GM18909 (cell line): ENCODE measurements around the gene FBN2.

ENCODE experiments used
- ATAC-seq: cut with Tn5 transposase; IDR thresholded peaks from one replicate; pipeline ENCODE4 v1.9.1; 2021; ENCODE audit warnings: mild to moderate bottlenecking; ENCODE audit not compliant: unreplicated experiment, poor library complexity

Gene FBN2

DNA sequence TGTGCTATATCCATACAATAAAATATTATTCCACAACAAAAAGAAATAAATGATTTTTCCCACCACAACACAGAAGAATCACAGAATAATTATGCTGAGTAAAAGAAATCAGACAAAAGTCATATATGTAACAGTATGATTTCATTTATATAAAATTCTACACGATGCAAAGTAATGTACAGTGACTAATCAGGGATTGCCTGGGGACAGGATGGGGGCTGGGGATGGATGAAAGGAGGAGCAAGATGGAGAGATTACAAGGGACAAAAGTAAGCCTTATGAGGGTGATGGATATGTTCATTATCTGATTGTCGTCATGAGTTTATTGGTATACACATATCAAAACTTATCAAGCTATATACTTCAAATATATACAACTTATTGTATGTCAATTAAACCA is 154.0 kb downstream of the FBN2 start:
- no peak for ATAC-seq

DNA sequence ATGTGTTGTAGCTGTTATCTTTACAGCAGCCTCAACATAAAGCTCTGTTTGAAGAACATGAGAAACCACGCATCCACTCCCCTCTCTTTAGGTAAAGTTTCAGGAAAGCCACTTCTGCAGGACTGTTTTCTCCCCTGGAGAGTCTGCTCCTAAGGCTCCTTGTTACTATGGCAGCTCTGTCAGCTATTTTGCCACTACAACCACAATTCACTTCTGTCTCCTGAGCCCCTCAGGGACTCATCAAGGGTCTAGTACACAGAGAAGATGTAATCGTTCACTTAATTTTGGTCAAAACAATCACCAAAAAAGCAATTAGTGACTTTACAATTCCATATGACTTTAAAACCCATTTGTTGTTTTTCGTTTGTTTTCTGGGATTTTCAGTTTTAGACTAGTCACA is 157.7 kb downstream of the FBN2 start:
- no peak for ATAC-seq

DNA sequence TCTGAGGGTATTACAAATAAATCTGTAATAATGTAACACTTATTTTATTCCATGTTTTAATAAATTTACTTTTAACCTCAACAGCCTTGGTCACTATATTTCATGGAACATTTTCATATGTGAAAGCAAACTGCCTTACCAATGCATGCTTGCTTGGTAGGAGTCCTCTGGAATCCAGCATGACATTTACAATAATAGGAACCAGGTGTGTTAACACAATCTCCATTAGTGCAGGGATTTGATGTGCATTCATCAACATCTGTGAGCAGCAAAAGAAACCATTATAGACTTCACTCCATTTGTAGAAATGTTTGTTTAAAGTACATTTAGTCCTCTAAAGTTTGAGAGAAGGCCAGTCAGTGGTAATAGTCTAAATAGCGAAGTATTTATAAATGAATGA is 159.4 kb downstream of the FBN2 start:
- no peak for ATAC-seq

DNA sequence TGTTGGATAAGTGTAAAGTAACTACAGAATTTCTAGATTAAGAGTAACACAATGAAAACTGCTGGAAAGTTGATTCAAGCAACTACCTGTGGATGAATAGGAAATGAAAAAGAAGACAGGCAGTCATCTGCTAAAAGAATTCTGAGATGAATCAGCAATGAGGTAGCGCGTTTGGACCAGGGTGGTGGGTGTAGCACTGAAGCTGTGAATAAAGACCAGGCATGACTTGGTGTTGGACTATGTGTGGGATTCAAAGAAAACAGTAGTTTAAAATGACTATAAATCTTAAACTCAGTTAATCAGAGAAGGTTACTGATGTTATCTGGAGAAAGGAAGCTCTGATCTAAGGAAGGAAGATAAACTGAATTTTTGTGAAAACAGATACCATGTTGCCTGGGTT is 159.8 kb downstream of the FBN2 start:
- no peak for ATAC-seq

DNA sequence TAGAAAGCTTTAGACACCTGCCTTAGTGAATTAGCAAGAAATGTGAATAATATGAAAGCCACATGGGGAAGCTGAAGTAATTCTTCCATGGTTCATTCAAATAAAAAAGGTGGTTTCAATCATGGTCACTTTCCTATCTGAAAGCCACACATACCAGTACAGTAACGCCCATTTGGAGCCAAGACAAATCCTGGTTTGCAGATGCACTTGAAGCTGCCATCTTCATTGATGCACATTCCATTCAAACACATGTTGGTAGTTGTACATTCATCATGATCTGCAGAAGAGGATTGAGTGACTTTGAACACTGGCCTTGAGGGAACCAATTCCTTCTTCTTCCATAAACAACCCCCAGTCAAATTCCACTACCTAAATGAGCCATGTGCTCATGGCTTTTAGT is 161.5 kb downstream of the FBN2 start:
- ATAC-seq = no peak

DNA sequence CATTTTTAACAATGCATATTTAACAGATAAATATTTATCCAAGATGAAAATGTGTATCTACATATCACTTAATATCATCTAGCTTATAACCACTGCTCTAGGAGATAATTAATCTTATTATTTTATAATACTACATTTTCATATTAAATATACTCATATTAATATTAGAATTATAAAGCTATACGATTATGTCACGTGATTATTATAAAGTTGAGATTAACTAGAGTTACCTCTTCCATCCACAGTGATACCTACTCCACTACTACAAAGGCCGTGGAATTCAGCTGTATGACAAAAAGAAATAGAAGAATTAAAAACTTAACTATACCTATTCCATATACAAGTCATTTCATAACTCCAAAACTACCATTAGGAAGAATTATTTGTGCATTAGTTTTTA is 171.9 kb downstream of the FBN2 start:
- no peak for ATAC-seq

DNA sequence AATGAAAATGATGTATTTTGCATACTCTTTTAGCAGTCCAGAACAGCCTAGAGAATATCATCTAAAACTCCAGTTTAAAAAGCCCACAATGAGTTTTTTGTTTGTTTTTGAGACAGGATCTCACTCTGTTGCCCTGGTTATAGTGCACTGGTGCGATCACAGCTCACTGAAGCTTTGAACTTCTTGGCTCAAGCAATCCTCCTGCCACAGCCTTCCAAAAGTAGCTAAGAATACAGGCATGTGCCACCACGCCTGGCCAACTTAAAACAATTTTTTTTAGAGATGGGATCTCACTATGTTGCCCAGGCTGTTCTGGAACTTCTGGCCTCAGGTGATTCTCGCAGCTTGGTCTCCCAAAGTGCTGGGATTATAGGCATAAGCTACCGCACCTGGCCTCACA is 175.7 kb downstream of the FBN2 start:
- no peak for ATAC-seq

DNA sequence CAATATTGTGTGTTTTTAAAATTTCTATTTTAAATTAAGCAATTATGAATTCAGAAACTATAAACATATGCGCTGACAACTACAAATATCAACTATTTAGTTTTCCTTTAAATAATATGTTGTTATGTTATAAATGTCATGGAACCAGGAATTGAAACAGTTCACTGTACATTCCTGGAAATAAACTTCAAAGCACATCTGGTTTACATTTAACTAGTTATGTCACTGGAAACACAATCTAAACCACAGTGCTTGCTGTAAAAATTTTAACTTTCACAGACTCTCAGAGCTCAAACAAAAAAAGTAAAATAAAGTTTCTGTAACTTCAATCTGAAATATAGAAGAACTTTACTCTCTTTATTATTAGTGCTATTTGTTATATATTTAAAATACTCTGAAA is 179.2 kb downstream of the FBN2 start:
- no peak for ATAC-seq

DNA sequence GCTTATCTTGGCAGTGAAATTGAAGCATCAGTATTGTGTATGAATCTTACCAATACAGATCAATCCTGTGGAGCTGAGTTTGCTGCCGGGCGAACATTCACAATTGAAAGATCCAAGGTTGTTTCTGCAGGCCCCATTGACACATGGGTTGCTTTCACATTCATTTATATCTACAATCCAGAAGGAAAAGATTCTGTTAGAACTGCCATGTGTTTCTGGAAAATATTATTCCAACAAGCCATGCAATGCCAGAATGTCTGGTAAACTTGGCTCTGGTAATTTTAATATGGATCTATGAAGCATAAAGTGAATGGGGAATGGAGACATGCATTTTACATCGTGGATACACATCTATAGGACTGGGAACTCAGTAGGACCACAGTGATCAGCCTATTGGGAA is 180.8 kb downstream of the FBN2 start:
- no peak for ATAC-seq

DNA sequence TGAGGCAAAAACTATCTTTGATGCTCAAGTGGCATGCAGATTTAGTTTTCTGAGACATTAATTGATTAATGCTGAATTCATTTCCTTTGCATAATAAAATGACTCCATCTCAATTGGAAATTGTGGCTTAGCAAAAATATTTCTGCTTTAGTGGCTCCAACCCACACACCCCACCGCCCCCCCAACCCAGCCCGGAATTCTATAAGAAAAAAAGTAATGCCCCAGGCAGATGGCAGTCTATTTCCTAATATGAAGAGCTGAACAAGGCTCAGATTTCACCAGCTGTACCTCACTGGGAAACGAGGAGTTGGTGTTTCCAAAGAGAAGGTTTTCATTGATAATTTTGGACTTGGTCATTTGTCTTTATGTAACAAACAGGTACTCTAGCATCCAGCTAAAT is 182.1 kb downstream of the FBN2 start:
- ATAC-seq = no peak

DNA sequence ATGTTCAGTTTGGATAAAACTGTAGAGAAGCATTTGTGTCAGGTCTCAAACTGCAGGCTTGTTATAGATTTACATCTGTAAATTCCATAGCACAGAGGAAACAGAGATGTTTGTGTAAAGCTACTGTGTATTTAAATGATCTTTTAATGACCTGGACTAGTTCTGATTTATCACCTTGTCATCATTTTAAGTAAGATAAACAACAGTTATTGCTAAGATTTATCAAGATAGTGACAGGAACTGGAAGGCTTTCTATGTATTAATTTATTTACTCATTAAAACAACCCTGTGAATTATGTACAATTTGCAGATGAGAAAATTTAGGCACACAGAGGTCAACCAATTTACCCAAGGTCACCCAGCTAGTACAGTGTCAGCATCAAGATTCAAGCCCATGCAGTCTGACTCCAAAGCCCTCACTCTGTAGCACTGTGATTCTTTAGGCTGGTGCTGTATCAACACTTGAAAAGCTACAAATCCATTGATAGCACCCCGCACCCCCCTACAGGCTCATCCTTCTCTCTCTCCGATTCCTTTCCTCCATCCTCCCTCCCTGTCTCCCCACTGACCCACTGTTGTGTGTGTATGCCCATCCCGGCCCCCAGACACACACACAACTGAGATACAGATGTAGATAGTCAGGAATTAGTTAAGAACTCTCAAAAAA is 184.5 kb downstream of the FBN2 start:
- ATAC-seq = no peak

DNA sequence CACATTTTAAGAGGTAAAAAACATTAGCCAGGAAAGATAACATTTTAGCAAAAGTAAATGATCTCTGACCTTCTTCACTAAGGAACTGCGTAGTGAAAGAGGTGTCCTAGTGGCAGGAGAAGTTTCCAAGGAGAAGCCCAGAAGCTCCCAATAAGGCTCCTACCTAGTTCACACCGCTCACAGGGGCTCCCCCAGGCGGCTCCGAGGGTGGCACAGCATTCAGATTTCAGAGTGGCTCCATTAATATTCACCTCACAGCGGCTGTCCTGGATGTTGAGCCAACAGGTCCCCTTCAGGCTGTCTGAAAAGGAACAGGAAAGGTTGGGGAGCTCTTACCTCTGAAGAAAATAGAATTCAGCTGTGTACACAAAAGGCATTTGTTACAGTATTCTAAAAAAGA is 187.3 kb downstream of the FBN2 start:
- no peak for ATAC-seq

DNA sequence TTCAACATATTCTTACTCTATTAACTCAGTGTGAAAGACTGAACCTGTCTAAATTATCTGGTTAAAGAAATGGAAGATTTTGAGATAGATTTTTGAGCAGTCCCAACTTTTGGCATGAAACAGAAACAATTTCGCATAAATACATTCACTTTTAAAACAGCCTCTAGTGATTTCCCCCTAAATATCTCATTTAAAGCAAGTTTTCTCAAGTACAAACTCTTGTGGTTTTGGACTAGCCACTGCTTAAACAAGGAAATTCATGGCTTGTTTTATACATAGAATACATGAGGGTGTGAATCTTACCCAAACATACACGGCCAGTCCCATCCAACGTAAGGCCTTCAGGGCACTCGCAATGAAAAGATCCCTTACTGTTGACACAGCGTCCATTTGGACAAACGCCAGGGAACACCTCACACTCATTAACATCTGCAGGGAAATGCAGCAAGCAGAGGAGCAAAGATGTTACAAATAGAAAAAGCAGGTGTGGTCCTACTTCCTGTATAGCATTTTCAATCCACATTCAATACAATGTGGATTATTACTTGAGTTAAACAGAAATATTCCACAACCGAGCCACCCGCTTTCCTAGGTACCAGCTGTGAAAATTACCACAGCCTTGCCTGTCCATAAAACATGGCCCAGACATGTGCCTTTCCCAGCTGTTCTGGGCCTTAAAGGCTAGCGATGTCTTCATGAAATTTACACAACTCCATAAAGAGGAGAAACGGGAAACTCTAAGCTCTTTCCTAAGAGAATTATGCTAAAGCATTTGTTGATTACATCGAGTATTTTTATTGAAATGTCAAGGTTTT is 188.8 kb downstream of the FBN2 start:
- no peak for ATAC-seq

DNA sequence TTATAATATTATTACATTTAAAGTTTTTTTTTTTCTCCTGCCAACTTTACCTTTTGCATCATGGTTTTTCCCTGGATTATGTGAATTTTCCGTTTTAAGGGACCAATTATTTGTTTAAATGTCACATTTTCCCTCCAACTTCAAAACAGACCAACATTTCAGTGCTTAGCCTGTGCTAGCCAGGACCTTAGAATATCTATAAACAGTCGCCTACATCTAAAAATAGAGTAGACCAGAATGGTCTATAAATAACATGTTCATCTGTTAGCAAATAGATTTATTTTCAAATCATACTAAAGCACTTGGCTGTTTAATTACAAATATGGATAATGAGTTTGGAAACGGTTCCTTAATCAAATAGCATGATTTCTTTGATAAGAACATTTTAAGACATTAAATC is 192.0 kb downstream of the FBN2 start:
- no peak for ATAC-seq

DNA sequence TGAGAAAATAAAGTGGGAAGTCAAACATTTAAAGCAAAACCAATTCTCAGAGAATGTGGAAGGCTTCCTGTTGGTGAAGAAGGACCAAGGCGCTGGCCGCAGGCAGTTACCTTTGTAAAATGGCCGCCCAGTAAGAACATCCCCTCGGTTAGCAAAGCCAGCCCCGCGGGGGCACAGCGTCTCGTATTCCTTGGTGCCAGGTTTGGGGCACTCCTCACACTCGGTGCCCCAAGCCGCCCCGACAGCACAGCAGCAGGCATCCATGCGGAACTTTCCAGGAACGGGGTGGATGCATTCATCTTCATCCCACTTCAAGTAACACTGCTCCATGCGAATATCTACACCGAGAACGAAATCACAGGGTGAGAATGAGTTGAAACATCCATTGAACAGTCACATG is 192.8 kb downstream of the FBN2 start:
- no peak for ATAC-seq

DNA sequence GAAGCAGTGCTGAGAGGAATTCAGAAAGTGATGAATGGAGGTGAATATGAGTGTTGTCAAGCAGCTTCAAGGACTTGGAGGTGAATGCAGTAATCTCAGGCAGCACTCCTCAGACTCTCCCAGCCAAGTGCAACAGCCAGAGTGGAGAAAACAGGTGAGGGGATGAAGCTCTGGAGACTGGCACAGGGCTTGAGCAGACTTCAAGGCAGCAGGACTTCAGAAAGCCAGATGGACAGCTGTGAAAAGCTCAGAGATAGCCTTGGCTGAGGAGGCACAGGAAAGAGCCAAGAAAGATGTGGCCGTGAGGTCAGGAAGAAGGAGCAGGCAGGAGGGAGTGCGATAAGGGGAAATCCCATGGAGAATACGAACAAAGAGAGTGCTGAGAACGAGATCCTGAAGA is 194.9 kb downstream of the FBN2 start:
- ATAC-seq = no peak

DNA sequence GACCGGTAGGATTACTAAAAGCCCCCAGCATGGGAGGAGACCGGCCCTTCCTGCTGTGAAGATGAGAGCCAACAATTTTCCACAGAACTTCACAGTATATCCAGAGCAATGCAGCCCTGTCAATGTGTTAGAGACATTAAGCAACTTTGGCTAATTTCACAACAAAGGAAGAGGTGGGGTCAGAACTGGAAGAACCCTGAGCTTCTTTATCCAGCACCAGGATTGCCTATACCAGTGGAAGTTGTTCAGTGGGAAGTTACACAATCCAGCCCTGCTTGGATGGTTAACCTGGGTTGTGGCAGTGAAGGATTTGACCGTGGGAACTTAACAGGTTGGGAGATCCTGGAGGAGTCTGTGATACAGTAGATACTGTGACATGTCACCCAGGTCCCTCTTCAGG is 197.0 kb downstream of the FBN2 start:
- ATAC-seq = no peak

DNA sequence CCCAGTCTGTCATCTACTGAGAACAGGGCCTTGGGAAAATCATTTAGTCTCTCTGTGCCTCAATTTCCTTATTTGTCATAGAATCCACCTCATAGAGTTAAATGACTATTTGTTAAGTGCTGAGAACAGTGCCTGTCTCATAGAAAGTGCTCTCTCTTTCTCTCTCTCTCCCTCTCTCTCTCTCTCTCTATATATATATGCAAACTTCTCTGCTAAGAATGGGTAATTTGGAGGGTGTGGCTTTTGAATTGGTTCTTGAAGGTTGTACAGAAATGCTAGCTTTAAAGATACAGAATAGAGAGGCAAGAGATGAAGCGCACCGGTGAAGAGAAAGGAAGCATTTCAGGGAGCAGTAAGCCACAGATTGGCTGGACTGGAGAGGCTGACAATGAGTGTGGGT is 197.4 kb downstream of the FBN2 start:
- no peak for ATAC-seq

DNA sequence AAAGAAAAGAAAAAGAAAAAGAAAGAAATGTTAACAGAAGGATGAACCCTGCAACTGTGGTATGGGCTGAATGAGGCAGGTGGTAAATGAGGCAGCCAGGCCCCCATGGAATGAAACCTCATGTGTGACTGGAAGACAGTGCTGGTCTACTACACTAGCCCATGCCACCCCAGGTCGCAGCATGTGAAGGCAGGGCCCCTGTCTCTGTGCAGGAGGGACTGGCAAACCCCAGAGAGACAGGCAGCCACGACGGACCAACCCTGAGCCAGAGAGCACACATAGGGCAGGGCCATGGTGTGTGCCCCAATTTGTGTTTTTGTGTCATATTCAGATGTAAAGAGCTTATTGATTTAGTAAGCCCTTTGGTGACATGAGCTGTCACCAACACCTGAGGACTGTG is 198.5 kb downstream of the FBN2 start:
- ATAC-seq = no peak

DNA sequence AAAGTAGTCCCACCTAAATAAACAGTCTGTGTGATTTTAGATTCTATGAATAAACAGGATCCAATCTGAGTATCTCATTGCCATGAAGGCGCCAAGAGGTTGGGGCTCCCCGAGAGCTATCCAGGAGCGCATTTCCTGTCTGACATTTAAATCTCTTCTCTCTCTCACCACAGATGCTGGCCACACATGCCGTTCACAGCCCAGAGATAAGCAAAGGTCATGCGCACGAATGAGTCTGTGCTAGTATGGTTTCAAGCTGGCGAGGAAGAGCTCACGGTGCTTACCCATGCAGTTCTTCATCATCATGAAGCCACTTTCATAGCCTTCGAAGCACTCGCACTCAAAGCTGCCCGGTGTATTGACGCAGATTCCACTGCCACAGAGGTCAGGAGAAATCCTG is 199.4 kb downstream of the FBN2 start:
- ATAC-seq = no peak

DNA sequence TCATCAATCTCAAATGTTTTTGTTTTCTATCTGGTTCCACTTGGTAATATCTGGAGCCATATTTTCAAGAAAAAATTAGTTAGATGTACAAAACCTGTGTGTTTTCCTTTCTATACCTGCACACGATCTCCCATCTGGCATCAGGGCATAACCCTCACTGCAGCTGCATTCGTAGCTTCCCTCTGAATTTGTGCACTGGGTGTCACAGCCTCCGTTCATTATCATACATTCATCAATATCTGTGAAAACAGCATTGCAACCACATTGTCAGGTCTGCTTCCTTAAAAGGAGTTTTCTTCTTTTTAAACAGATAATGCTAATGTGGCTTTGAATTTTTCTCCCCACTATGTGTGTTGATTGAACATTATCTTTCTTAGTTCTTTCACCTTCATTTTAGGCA is 202.7 kb downstream of the FBN2 start:
- ATAC-seq = no peak

DNA sequence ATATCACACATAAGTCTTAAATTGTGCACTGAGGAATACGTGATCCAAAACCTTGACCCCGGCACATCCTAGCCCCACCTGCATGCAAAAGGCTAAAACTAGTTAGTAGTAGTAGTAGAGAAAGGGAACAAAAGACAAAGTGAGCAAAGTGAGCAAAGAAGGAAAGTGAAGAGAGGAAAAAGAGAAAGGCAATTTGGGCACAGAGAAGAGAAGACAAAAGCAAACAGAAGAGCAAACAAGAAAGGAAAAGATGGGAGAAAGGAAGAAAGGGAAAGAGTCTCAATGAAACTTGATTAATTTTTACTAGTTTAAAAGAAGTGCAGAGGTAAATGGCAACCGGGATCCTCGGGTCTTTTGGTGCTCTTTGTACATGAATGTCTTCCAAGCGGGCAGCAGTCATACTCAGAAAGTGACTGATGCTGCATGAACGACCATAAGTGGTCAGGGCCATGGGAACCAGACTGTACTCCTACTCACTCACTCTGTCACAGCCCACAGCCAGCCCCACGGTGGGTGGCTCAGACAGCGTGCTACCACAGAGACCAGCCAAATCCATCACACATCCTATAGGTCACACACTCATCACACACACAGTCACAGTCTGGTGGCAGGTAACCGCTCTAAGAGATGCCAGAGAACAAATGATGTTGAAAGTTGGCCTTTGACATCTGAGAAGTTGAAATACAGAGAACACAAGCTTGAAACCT is 203.9 kb downstream of the FBN2 start:
- ATAC-seq = no peak
